HG03135 (cell line): Measurements from ENCODE around the gene TIFAB.

Experiments
- ATAC-seq: cut with Tn5 transposase; IDR thresholded peaks from one replicate; pipeline ENCODE4 v1.9.1; 2021; ENCODE audit warnings: mild to moderate bottlenecking, moderate library complexity; ENCODE audit not compliant: unreplicated experiment

Gene TIFAB

GRCh38 chr5:135482381-135482933, 30.3 kb upstream of the TIFAB start:
- no peak for ATAC-seq

GRCh38 chr5:135481909-135482311, 29.8 kb upstream of the TIFAB start:
- no peak for ATAC-seq

- ATAC-seq = no peak
Measured at GRCh38 chr5:135481387-135481786, 29.2 kb upstream of the TIFAB start.

GRCh38 chr5:135480511-135480910, 28.4 kb upstream of the TIFAB start:
- no peak for ATAC-seq

GRCh38 chr5:135478938-135479337, 26.8 kb upstream of the TIFAB start:
- ATAC-seq = no peak

GRCh38 chr5:135477613-135478066, 25.5 kb upstream of the TIFAB start:
- ATAC-seq = no peak

GRCh38 chr5:135476615-135477581, 24.7 kb upstream of the TIFAB start:
- ATAC-seq = no peak

GRCh38 chr5:135473956-135474670, 22.0 kb upstream of the TIFAB start:
- no peak for ATAC-seq

- no peak for ATAC-seq
Measured at GRCh38 chr5:135472141-135472540, 20.0 kb upstream of the TIFAB start.

GRCh38 chr5:135471726-135472125, 19.6 kb upstream of the TIFAB start:
- no peak for ATAC-seq

GRCh38 chr5:135469911-135470310, 17.8 kb upstream of the TIFAB start:
- no peak for ATAC-seq

- ATAC-seq = no peak
Measured at GRCh38 chr5:135468541-135468940, 16.4 kb upstream of the TIFAB start.

GRCh38 chr5:135467871-135468485, 15.8 kb upstream of the TIFAB start:
- no peak for ATAC-seq

GRCh38 chr5:135467051-135467625, 15.0 kb upstream of the TIFAB start:
- ATAC-seq = no peak

- peak; percentile 73 for ATAC-seq
Measured at GRCh38 chr5:135466178-135467050, 14.3 kb upstream of the TIFAB start.

GRCh38 chr5:135465391-135466122, 13.4 kb upstream of the TIFAB start:
- ATAC-seq = no peak

- no peak for ATAC-seq
Measured at GRCh38 chr5:135462304-135462703, 10.2 kb upstream of the TIFAB start.

GRCh38 chr5:135461481-135462151, 9.5 kb upstream of the TIFAB start:
- ATAC-seq = no peak
